Neural crest cell (in vitro differentiated cells): ENCODE data around the gene BEX2. TPM values are rescaled to one million over a fixed set of nuclear protein-coding genes. Genes with fewer than 3 reads are reported as not detected.

Experiments used
- DNase-seq: peaks from one replicate; pipeline ENCODE4 v3.0.0; 2021; ENCODE audit warnings: low read depth, mixed read lengths, low spot score
- H3K27ac Mint-ChIP-seq: one replicate; pipeline ENCODE4 v1.8.0; 2021; ENCODE audit warnings: mild to moderate bottlenecking, mixed read lengths; ENCODE audit not compliant: unreplicated experiment
- H3K27me3 Mint-ChIP-seq: 2 replicates; pipeline ENCODE4 v1.8.0; 2021; ENCODE audit warnings: low read depth, mild to moderate bottlenecking, mixed read lengths
- H3K36me3 Mint-ChIP-seq: 2 replicates; pipeline ENCODE4 v1.8.0; 2021; ENCODE audit warnings: low read depth, mild to moderate bottlenecking, mixed read lengths
- H3K4me1 Mint-ChIP-seq: 2 replicates; pipeline ENCODE4 v1.8.0; 2021; ENCODE audit warnings: mixed read lengths
- H3K4me3 Mint-ChIP-seq: one replicate; pipeline ENCODE4 v1.8.0; 2021; ENCODE audit warnings: mild to moderate bottlenecking, mixed read lengths
- H3K9me3 Mint-ChIP-seq: 2 replicates; pipeline ENCODE4 v1.8.0; 2021; ENCODE audit warnings: mixed read lengths
- total RNA-seq: library from RNA; stranded (reverse); gene quantifications from 2 replicates; pipeline ENCODE4 v1.2.1, GENCODE V29; 2021
- TF ChIP-seq, protein P1 (sequence below): fragments of 200-600 bp; sonication (generic); conservative IDR thresholded peaks from 2 replicates; pipeline ENCODE4 v1.5.0; 2021; ENCODE audit warnings: antibody characterized with exemption, mild to moderate bottlenecking

BEX2 gene
- total RNA-seq, 1 donor from 2014 or later = 19.2 TPM

GRCh38 chrX:103293118-103293517, 17.7 kb downstream of the BEX2 start:
- Mint-ChIP-seq H3K4me1 (no peaks in the 10 kb centered on the region), H3K4me3 (no peak overlapping the region), H3K9me3 (no peaks in the 10 kb centered on the region), H3K27me3 (peaks cover 4% of the 10 kb centered on the region), H3K36me3 (no peaks in the 10 kb centered on the region), H3K27ac (no peak overlapping the region)
- no peak for DNase-seq
- TF ChIP-seq, protein P1, sequence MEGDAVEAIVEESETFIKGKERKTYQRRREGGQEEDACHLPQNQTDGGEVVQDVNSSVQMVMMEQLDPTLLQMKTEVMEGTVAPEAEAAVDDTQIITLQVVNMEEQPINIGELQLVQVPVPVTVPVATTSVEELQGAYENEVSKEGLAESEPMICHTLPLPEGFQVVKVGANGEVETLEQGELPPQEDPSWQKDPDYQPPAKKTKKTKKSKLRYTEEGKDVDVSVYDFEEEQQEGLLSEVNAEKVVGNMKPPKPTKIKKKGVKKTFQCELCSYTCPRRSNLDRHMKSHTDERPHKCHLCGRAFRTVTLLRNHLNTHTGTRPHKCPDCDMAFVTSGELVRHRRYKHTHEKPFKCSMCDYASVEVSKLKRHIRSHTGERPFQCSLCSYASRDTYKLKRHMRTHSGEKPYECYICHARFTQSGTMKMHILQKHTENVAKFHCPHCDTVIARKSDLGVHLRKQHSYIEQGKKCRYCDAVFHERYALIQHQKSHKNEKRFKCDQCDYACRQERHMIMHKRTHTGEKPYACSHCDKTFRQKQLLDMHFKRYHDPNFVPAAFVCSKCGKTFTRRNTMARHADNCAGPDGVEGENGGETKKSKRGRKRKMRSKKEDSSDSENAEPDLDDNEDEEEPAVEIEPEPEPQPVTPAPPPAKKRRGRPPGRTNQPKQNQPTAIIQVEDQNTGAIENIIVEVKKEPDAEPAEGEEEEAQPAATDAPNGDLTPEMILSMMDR = no peak

DNA sequence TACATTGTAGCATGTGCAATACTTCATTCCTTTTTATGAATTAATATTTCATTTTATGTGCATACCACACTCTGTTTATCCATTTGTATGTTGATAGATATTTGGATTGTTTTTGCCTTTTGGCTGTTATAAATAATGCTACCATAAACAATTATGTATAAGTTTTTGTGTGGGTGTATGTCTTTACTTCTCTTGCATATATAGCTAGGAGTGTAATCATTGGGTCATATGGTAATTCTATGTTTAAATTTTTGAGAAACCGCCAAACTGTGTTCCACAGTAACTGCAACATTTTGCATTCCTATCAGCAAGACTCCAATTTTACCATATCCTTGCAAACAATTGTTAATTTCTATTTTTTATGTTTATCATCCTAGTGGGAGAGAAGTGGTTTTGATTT, 31.2 kb downstream of the BEX2 start:
- peaks cover 2% of the 10 kb centered on the region for H3K27me3 Mint-ChIP-seq
- H3K4me3 Mint-ChIP-seq = no peak overlapping the region
- peaks cover 3% of the 10 kb centered on the region for H3K9me3 Mint-ChIP-seq
- no peak for DNase-seq
- no peak overlapping the region for H3K27ac Mint-ChIP-seq
- H3K36me3 Mint-ChIP-seq = no peaks in the 10 kb centered on the region
- TF ChIP-seq, protein P1 = no peak
- H3K4me1 Mint-ChIP-seq = no peaks in the 10 kb centered on the region

GRCh38 chrX:103276581-103277002, 34.2 kb downstream of the BEX2 start, which contains the start of gene TCEAL5:
TSS of gene TCEAL5 (minus strand) at chrX:103276750. CDS start at chrX:103274563, 2,187 bp downstream.
- Mint-ChIP-seq H3K4me3 (no peak within 1 kb of the TSS), H3K36me3 (no peaks in the 10 kb centered on the region), H3K27ac (no peak within 1 kb of the TSS), H3K9me3 (peaks cover 5% of the 10 kb centered on the region), H3K27me3 (peaks cover 3% of the 10 kb centered on the region), H3K4me1 (no peaks in the 10 kb centered on the region)
- no peak for DNase-seq
- TF ChIP-seq, protein P1 = no peak

DNA sequence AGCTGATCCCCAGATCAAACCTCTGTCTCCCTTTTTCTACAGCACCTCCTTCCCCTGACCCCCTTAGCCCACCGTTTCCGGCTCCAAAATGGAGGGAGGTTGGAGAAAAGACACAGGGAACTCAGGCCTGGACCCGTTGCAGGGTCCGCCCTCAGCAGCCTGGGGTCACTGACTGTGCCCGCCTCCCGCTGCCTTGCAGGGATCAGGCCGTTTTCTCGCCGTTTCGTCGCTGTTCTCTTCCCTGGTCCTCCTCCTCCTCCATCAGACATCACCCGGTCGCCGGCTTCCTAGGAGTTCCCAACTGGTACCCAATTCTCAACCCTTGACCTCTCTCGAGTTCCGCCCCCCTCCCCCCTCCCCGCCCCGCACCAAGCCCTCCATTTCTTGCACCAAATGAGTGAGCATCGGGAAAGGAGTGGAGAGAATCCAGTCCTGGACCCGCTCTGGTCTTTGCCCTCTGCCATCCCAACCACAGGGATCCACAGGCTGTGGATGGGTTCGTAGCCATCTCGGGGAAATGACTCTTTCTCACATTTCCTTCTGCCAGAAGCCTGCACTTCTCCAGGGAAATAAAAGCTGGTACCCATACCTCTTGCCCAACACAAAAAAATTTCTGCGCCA, 34.7 kb downstream of the BEX2 start:
- Mint-ChIP-seq H3K4me1 (no peaks in the 10 kb centered on the region), H3K36me3 (no peaks in the 10 kb centered on the region), H3K4me3 (no peak overlapping the region)

DNA sequence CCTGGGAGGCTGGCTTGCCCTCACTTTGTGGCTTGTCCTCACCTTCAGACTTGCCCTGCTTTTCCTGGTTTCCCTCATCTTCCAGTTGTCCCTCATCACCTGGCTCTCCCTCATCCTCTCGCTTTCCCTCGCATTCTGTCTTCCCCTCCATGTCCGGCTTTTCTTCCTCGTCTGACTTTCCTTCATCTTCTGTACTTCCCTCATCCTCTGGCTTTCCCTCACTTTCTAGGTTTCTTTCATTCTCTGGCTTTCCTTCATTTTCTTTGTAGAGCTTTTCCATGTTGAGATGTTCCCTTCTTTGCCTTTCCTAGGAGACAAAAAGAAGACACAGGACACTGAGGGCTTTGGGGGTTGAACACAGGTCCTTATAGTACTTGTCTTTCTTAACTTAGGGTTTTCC, 36.5 kb downstream of the BEX2 start:
- H3K36me3 Mint-ChIP-seq = no peaks in the 10 kb centered on the region
- TF ChIP-seq, protein P1 = no peak
- no peak overlapping the region for H3K27ac Mint-ChIP-seq
- H3K4me1 Mint-ChIP-seq = no peaks in the 10 kb centered on the region
- peaks cover 4% of the 10 kb centered on the region for H3K9me3 Mint-ChIP-seq
- H3K4me3 Mint-ChIP-seq = no peak overlapping the region
- H3K27me3 Mint-ChIP-seq = peaks cover 3% of the 10 kb centered on the region
- no peak for DNase-seq

More for the DNA sequence above, 34.7 kb downstream of the BEX2 start:
- no peak for DNase-seq
- Mint-ChIP-seq H3K27ac (no peak overlapping the region), H3K27me3 (peaks cover 3% of the 10 kb centered on the region), H3K9me3 (peaks cover 5% of the 10 kb centered on the region)
- TF ChIP-seq, protein P1 = no peak

Other genes with a start within 250 kb of the BEX2 start
- 60.0 TPM in 2 replicates for gene BEX1, start 246.8 kb downstream of the BEX2 start, total RNA-seq
- gene NXF3, start 217.8 kb downstream of the BEX2 start, total RNA-seq = not detected in 2 replicates
- 52.3 and 63.0 TPM in 2 replicates for gene BEX4, start 95.9 kb downstream of the BEX2 start, total RNA-seq
- gene TCEAL8, start 55.8 kb downstream of the BEX2 start, total RNA-seq = 58.0 and 61.2 TPM in 2 replicates
- not detected in 2 replicates for gene TCEAL5, start 34.2 kb downstream of the BEX2 start, total RNA-seq
- 15.3 and 18.9 TPM in 2 replicates for gene TCEAL7, start 19.2 kb upstream of the BEX2 start, total RNA-seq
- gene TCEAL9, start 45.5 kb upstream of the BEX2 start, total RNA-seq = 42.8 and 46.4 TPM in 2 replicates
- 310 and 334 TPM in 2 replicates for gene BEX3, start 65.5 kb upstream of the BEX2 start, total RNA-seq
- gene RAB40A, start 208.5 kb upstream of the BEX2 start, total RNA-seq = 0.34 and 0.70 TPM in 2 replicates